Left renal cortex interstitium (tissue), 4 donors: ENCODE measurements around the gene ZNF559. TPM values are rescaled to one million over a fixed set of nuclear protein-coding genes. Genes with fewer than 3 reads are reported as not detected.
"Not testable (repeated sequence)": the region's sequence is repeated elsewhere in the genome, so short reads cannot be mapped to it uniquely, and the experiment has no call there.

Experiments
- DNase-seq, 4 donors: peaks; one replicate each; pipeline ENCODE4 v3.0.0-alpha.2; 2013; ENCODE audit warnings: low read depth in 4 of 4, low spot score in 2 of 4, missing footprints in 1 of 4
- polyA plus RNA-seq, 4 donors: library from polyadenylated mRNA; unstranded; fragments of 120-200 nt; gene quantifications; one replicate each; pipeline ENCODE4 v1.2.1, GENCODE V29; 2013; ENCODE audit not compliant: insufficient read length in 4 of 4

ZNF559 gene
- polyA plus RNA-seq, result 10 to 100 TPM; 49.0 to 71.6 (median 62.9) TPM

- DNase-seq, result peak; percentile 91 to 95 (median 93)
Observed at GRCh38 chr19:9323919-9324583, at the start of gene ZNF559. Gene ZNF559, plus strand, starts transcription at chr19:9324179. Its CDS starts 14,371 bp downstream, at chr19:9338550.

DNA sequence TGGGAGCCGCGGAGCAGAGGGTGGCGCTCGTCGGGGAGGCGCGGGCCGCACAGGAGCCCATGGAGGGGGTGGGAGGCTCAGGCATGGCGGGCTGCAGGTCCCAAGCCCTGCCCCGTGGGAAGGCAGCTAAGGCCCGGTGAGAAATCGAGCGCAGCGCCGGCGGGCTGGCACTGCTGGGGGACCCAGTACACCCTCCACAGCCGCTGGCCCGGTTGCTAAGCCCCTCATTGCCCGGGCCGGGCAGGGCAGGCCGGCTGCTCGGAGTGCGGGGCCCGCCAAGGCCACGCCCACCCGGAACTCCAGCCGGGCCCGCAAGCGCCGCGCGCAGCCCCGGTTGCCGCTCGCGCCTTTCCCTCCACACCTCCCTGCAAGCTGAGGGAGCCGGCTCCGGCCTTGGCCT lies 40.5 kb upstream of the ZNF559 start:
- not testable (repeated sequence) for DNase-seq

- DNase-seq, result no peak
Observed at GRCh38 chr19:9289231-9289884, 34.6 kb upstream of the ZNF559 start.

DNA sequence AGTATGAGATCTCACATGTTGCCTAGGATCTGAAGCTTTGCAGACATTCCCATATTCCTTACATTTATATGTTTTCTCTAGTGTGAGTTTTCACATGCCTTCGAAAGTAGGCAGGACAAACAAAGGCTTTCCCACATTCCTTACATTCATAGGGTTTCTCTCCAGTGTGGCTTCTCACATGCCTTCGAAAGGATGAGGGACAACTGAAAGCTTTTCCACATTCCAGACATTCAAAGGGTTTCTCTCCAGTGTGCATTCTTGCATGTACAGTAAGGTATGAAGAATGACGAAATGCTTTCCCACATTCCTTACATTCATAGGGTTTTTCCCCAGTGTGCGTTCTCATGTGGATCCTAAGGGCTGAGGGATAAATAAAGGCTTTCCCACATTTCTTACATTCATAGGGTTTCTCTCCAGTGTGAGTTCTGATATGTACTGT lies 28.5 kb upstream of the ZNF559 start:
- DNase-seq, result no peak

DNA sequence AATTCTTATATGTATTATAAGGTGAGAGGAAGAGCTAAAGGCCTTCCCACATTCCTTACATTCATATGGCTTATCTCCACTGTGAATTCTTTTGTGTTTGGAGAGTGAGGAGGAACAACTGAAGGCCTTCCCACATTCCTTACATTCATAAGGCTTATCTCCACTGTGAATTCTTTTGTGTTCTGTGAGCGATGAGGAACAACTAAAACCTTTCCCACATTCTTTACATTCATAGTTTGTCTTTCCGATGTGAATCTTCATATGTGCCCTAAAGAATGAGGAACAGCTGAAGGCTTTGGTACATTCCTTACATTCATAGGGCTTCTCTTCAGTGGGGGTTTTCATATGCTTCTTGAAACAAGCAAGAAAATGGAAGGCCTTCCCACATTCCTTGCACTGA lies 27.6 kb upstream of the ZNF559 start:
- no peak for DNase-seq

DNA sequence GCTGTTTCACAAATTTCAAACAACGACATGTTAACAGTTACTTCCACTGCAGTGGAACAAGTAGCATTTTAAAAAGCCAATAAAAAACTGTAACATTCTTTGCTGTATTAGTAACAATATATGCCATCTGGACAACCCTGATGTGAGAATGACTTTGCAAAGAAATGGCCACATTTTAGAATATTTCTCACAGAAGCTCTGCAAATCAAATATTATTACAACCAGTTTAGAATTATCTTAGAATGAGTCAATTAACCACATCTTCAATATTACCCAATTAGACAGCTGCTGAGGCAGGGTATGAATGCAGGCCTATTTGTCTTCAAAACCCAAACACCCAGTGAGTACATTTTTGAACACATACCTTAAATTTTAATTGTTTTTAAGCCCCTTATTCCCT lies 17.5 kb upstream of the ZNF559 start:
- DNase-seq, result no peak

DNA sequence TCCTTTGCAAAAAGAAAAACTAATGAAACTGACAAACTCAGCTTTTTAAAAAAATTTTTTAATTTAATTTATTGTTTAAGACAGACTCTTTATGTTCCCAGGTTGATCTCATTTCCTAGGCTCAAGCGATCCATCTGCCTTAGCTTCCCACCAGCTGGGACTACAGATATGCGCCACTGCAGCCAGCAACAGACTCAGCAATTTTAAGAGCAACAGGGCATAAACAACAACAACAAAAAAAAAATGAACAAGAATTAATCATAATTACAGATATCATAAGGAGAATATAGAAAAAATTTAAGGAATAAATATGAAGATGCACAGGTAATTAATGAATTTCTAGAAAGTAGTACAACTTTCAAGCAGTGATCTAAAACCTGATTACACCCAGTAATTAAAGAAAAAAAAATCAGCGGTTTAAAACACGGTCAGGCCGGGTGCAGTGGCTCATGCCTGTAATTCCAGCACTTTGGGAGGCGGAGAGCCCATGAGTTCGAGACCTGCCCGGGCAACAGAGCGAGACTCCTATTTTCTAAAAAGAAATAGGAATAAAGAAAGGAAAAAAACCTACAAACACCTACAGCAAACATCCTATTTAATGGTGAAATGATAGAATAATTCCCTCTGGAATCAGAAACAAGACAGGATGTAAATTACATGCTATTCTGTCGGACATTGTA lies 15.7 kb upstream of the ZNF559 start:
- no peak for DNase-seq

- DNase-seq, result peak; percentile 69 to 98 (median 96)
Observed at GRCh38 chr19:9309139-9309973, 14.6 kb upstream of the ZNF559 start, which contains the start of gene ZNF699. Gene ZNF699, minus strand, starts transcription at chr19:9309838. Its CDS starts 4,719 bp downstream, at chr19:9305119.

DNA sequence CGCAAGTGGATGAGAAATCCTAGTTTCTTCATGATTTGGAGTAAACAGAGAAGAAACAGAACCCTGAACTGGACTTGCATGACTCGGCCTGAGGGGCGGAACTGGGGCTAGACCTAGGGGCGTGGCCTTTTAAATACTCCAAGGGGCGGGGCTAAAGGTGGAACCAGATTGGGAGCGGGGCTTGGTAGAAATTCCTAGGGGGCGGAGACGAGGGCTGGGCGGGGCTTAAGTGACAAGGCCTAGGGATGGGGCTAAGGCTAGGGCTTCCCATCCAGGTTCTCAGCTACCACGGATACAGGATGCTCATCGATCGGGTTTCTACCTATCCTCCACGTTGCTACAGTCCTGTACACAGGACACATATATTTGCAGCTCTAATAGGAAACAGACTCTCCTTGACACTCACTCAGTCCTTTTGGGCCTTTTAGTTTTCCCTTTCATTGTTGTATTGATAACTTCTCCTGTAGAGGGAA lies 14.0 kb upstream of the ZNF559 start:
- DNase-seq, result peak in 2 of 4 donors; percentile 86 to 96

GRCh38 chr19:9313756-9314155 lies 10.2 kb upstream of the ZNF559 start:
- DNase-seq, result no peak

GRCh38 chr19:9321338-9321737 lies 2.6 kb upstream of the ZNF559 start:
- DNase-seq, result no peak

GRCh38 chr19:9321756-9322155 lies 2.2 kb upstream of the ZNF559 start:
- DNase-seq, result not testable (repeated sequence)

DNA sequence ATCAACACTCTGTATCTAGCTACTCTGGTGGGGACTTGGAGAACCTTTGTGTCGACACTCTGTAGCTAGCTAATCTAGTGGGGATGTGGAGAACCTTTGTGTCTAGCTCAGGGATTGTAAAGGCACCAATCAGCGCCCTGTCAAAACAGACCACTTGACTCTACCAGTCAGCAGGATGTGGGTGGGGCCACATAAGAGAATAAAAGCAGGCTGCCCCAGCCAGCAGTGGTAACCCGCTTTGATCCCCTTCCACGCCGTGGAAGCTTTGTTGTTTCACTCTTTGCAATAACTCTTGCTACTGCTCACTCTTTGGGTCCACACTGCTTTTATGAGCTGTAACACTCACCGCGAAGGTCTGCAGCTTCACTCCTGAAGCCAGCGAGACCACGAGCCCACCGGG lies 1.8 kb upstream of the ZNF559 start:
- not testable (repeated sequence) for DNase-seq

DNA sequence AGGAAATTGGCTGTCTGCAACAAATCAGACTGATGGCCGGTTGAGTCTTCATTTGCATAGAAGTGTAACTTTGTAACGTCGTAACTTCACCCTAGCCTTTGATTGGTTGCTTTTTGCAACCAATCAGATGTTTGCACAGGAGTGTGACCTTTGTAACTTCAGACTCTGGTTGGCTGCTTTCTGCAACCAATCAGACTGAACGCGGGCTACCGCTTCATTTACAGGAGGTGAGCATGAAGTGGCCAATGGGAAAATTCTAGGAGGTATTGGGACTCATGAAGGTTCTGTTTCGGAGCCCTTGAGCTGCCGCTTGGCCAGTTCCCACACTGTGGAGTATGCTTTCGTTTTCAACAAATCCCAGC lies 441 bp upstream of the ZNF559 start:
- peak in 1 of 4 donors; percentile 59 for DNase-seq

DNA sequence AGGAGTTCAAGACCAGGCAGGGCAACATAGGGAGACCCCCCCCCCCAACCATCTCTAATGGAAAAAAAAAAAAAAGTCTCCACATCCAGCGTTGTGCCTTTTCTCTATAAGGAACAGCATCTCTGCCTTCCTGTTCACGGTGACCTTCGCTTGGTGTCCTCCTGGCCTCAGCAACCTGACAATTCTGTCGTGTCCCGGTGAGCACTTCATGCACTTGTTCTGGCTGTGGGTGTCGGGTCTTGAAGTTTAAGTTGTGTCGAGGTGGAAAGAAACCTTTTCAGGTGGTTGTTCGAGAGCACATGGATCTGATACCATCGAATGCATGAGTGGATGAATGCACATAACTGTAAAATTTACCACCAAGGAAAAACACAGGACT lies 594 bp downstream of the ZNF559 start:
- no peak for DNase-seq

DNA sequence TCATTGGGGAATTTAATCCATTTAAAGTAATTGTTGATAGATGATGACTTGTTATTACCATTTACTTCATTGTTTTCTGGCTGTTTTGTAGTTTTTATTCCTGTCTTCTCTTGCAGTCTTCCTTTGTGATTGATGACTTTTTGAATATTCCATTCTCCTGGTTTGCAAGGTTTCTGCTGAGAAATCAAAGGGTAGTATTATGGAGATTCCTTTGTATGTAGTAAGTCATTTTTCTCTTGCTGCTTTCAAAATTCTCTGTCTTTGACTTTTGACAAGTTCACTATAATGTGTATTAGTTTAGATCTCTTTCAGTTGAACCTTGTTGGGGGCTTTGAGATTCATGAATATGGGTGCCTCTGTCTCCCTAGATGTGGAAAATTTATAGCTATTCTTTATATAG lies 6.0 kb downstream of the ZNF559 start:
- no peak for DNase-seq

DNA sequence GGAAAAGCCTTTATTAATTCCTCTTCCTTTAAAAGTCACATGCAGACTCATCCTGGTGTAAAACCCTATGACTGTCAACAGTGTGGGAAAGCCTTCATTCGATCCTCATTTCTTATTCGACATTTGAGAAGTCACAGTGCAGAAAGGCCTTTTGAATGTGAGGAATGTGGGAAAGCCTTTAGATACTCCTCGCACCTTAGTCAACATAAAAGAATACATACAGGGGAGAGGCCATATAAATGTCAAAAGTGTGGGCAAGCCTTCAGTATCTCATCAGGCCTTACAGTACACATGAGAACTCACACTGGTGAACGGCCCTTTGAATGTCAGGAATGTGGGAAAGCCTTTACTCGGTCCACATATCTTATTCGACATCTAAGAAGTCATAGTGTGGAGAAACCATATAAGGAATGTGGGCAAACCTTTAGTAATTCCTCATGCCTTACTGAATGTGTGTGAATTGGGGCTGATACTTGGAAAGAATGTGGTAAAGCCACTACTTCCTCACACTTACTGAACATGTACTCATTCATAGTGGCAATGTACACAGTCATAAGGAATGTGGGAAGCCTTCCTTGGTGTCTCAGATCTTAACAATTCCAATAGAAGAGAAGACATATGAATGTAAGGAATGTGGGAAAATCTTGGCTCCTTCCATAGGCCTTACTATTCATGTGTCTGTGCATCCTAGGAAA lies 18.8 kb downstream of the ZNF559 start:
- DNase-seq, result no peak

GRCh38 chr19:9345005-9345404 lies 21.0 kb downstream of the ZNF559 start:
- DNase-seq, result no peak

- no peak for DNase-seq
Observed at GRCh38 chr19:9348253-9348652, 24.3 kb downstream of the ZNF559 start.

GRCh38 chr19:9348671-9349070 lies 24.7 kb downstream of the ZNF559 start:
- no peak for DNase-seq
